ENCODE results near the gene CXCR5. TPM values are rescaled to one million over a fixed set of nuclear protein-coding genes. Genes with fewer than 3 reads are reported as not detected.

Gene CXCR5
- total and polyA plus RNA-seq, 10 of the 15 experiments (the other 5 are each of a cell fraction or from before 2014, with no cell fraction given) = 0.03 to 0.63 (median 0.25) TPM

DNA sequence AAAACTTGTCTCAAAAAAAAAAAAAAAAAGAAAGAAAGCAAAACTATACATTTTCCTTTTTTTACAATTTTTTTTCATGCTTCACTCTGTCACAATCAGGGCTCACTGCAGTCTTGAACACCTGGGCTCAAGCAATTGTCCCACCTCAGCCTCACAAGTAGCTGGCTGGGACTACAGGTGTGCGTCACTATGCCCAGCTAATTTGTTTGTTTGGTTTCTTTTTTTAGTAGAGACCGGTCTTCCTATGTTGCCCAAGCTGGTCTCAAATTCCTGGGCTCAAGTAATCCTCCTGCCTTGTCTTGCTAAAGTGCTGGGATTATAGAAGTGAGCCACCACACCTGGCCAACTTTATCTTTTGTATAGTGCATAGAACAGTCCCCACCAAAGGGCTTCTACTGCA lies 15.0 kb upstream of the CXCR5 start:
- no peaks in the 10 kb centered on the region for H3K9me3 ChIP-seq (replicated peaks; ENCODE audit: control insufficient read depth, insufficient read depth, low read length)
- TF ChIP-seq, protein P1, sequence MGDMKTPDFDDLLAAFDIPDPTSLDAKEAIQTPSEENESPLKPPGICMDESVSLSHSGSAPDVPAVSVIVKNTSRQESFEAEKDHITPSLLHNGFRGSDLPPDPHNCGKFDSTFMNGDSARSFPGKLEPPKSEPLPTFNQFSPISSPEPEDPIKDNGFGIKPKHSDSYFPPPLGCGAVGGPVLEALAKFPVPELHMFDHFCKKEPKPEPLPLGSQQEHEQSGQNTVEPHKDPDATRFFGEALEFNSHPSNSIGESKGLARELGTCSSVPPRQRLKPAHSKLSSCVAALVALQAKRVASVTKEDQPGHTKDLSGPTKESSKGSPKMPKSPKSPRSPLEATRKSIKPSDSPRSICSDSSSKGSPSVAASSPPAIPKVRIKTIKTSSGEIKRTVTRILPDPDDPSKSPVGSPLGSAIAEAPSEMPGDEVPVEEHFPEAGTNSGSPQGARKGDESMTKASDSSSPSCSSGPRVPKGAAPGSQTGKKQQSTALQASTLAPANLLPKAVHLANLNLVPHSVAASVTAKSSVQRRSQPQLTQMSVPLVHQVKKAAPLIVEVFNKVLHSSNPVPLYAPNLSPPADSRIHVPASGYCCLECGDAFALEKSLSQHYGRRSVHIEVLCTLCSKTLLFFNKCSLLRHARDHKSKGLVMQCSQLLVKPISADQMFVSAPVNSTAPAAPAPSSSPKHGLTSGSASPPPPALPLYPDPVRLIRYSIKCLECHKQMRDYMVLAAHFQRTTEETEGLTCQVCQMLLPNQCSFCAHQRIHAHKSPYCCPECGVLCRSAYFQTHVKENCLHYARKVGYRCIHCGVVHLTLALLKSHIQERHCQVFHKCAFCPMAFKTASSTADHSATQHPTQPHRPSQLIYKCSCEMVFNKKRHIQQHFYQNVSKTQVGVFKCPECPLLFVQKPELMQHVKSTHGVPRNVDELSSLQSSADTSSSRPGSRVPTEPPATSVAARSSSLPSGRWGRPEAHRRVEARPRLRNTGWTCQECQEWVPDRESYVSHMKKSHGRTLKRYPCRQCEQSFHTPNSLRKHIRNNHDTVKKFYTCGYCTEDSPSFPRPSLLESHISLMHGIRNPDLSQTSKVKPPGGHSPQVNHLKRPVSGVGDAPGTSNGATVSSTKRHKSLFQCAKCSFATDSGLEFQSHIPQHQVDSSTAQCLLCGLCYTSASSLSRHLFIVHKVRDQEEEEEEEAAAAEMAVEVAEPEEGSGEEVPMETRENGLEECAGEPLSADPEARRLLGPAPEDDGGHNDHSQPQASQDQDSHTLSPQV (IDR thresholded peaks at IDR 0.05) = no peak
- no peak for TF ChIP-seq SMAD5 (IDR thresholded peaks at IDR 0.05; ENCODE audit: low read depth)
- no peak for TF ChIP-seq RAD51 (IDR thresholded peaks at IDR 0.05)
- TF ChIP-seq KAT2A (conservative IDR thresholded peaks at IDR 0.05; ENCODE audit: control insufficient read depth, low read depth, low read length) = no peak
- no peak for TF ChIP-seq TCF12 (IDR thresholded peaks at IDR 0.05; ENCODE audit: low read depth, low read length)
- TF ChIP-seq, protein P2, sequence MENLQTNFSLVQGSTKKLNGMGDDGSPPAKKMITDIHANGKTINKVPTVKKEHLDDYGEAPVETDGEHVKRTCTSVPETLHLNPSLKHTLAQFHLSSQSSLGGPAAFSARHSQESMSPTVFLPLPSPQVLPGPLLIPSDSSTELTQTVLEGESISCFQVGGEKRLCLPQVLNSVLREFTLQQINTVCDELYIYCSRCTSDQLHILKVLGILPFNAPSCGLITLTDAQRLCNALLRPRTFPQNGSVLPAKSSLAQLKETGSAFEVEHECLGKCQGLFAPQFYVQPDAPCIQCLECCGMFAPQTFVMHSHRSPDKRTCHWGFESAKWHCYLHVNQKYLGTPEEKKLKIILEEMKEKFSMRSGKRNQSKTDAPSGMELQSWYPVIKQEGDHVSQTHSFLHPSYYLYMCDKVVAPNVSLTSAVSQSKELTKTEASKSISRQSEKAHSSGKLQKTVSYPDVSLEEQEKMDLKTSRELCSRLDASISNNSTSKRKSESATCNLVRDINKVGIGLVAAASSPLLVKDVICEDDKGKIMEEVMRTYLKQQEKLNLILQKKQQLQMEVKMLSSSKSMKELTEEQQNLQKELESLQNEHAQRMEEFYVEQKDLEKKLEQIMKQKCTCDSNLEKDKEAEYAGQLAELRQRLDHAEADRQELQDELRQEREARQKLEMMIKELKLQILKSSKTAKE (IDR thresholded peaks at IDR 0.05; ENCODE audit: low read depth, poor library complexity, severe bottlenecking) = no peak
- TF ChIP-seq MYC (IDR thresholded peaks at IDR 0.05; ENCODE audit: insufficient read depth, insufficient read length, insufficient replicate concordance, low read length, severe bottlenecking) = no peak
- no peak for TF ChIP-seq RBBP5 (conservative IDR thresholded peaks at IDR 0.05)
- TF ChIP-seq ZNF217 (IDR thresholded peaks at IDR 0.05) = no peak
- no peak for TF ChIP-seq NFXL1 (IDR thresholded peaks at IDR 0.05; ENCODE audit: borderline replicate concordance)
- TF ChIP-seq CREM (IDR thresholded peaks at IDR 0.05; ENCODE audit: low read depth) = no peak
- FAIRE-seq (no peak), ATAC-seq (no peak), DNase-seq (ENCODE audit: low read depth, low spot score) (no peak)
- no peak overlapping the region for H3K4me2 ChIP-seq (ENCODE audit: control insufficient read depth, insufficient read depth)
- H3K36me3 ChIP-seq (ENCODE audit: control insufficient read depth in 2 of 2, insufficient read depth in 2 of 2, low read length in 1 of 2) = no peaks in the 10 kb centered on the region
- H3K27ac ChIP-seq (ENCODE audit: control insufficient read depth, insufficient read depth) = no peak overlapping the region
- in situ Hi-C loops (cut with MboI) = no loop called here
- SMC1A ChIA-PET (ENCODE audit: uncharacterized antibody, unreplicated experiment) = interaction anchor here (1.8 to 3.0 kb wide), 4 partner anchors 15 to 77 kb away, joined by 4 to 9 read pairs (median 6); partner anchors contain the start of gene CXCR5
- POLR2A ChIA-PET = interaction anchor here (0.7 to 1.5 kb wide), 3 partner anchors 17 to 193 kb away, joined by 4 read pairs; no protein-coding TSS in a partner anchor
- no peak overlapping the region for H2AFZ ChIP-seq (ENCODE audit: control insufficient read depth, low read depth, low read length)
- no peaks in the 10 kb centered on the region for H3K79me2 ChIP-seq (ENCODE audit: control insufficient read depth, insufficient read depth, low read length)
- CTCF ChIA-PET = interaction anchor here (1.2 kb wide), 1 partner anchor 8 kb away, joined by 3 read pairs; no protein-coding TSS in a partner anchor
- H3K9ac ChIP-seq (ENCODE audit: control insufficient read depth, insufficient read depth, low read length) = no peak overlapping the region
- 20% methylated on average over 2 of the region's 2 CpGs for WGBS (ENCODE audit: insufficient coverage, insufficient replicate concordance, low lambda C conversion rate, missing lambda C conversion rate)
- peaks cover 0 to 5% of the 10 kb centered on the region in 2 experiments for H3K27me3 ChIP-seq (replicated peaks in 1 of 2; ENCODE audit: control insufficient read depth in 2 of 2, insufficient read depth in 2 of 2, low read length in 1 of 2)
- RAD21 ChIA-PET (ENCODE audit: unreplicated experiment) = interaction anchor here (0.7 to 3.0 kb wide), 2 partner anchors 17 to 27 kb away, joined by 4 to 9 read pairs; no protein-coding TSS in a partner anchor
- H3K4me1 ChIP-seq (ENCODE audit: control insufficient read depth, insufficient read depth, low read length) = peaks cover 30% of the 10 kb centered on the region
- BruUV-seq (replicated peaks) = no TSS peak
- no peaks in the 10 kb centered on the region for H4K20me1 ChIP-seq (ENCODE audit: control insufficient read depth, insufficient read depth)
- H3K4me3 ChIP-seq = no peak overlapping the region
- intact Hi-C loops (cut with micrococcal nuclease; ENCODE audit: unreplicated experiment) = no loop called here
